ENCODE measurements around the gene TOMM6.

TOMM6 gene

DNA sequence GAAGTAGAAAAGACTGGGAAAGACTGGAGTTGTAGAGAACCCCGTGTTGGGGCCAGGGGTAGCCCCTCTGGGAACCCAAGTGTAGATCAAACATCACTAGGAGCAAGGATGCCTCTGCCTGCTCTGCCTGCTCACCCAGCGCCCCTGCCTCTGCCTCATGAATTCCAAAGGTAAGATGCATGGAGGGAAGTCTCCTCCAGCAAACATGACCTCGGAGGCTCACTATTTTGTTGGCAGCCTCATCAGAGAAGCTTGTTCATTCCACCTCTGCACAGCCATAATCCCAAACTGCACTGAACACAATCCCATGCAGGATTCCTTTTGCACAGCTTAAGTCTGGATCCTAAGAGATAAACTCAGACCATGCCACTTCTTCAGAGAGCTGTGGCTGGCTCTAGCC is 12.7 kb upstream of the TOMM6 start:
- no peak overlapping the region for H3K4me3 Mint-ChIP-seq
- peaks cover 7% of the 10 kb centered on the region for H3K4me1 Mint-ChIP-seq (ENCODE audit: low read depth)
- H3K27ac Mint-ChIP-seq, result no peak overlapping the region
- no peak for DNase-seq
- H3K27me3 Mint-ChIP-seq, result no peaks in the 10 kb centered on the region
- no peaks in the 10 kb centered on the region for H3K9me3 Mint-ChIP-seq
- peaks cover 57% of the 10 kb centered on the region for H3K36me3 Mint-ChIP-seq (ENCODE audit: low read depth)

GRCh38 chr6:41775293-41775882 is 12.1 kb upstream of the TOMM6 start:
- Mint-ChIP-seq H3K4me1 (ENCODE audit: low read depth) (peaks cover 9% of the 10 kb centered on the region), H3K27ac (no peak overlapping the region), H3K9me3 (no peaks in the 10 kb centered on the region), H3K27me3 (no peaks in the 10 kb centered on the region), H3K4me3 (no peak overlapping the region), H3K36me3 (ENCODE audit: low read depth) (peaks cover 56% of the 10 kb centered on the region)
- DNase-seq, result no peak

DNA sequence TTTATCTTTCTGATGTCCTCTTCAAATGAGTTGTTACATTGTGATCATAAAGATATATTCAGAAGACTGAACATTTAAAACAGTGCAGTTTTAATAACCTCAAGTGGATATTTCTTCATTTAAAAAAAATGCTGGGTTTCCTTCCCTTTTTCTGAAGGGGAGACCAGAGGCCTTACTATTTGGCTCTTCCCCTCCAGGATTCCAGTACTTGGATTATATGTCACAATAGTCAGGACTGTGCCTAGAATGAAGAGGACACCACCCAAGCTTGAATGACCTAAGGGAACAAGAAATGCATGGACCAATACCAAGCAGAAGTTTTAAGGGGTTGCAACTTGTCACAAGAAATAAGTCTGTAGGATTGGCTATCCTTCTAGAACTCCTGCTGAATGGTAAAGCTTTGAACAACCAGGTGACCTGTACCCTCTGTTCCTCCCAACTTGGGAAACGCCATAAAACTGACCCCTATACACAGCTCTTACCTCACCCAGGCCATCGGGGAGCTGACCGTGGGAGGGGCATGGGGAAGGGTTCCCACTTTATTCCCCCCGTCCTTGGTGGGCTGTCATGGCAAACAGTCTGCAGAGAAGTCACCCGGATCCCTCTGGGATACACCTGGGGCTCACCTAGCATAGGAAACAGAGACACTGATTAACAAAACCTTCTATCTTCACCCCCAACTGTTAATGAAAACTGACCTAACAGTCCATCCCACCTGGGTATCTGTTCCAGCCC is 9.8 kb upstream of the TOMM6 start:
- no peak overlapping the region for H3K27ac Mint-ChIP-seq
- no peaks in the 10 kb centered on the region for H3K9me3 Mint-ChIP-seq
- H3K36me3 Mint-ChIP-seq (ENCODE audit: low read depth), result peaks cover 34% of the 10 kb centered on the region
- peaks cover 10% of the 10 kb centered on the region for H3K27me3 Mint-ChIP-seq
- peaks cover 14% of the 10 kb centered on the region for H3K4me1 Mint-ChIP-seq (ENCODE audit: low read depth)
- no peak overlapping the region for H3K4me3 Mint-ChIP-seq
- DNase-seq, result no peak

- Mint-ChIP-seq H3K9me3 (no peaks in the 10 kb centered on the region), H3K36me3 (ENCODE audit: low read depth) (peaks cover 31% of the 10 kb centered on the region), H3K27me3 (peaks cover 10% of the 10 kb centered on the region), H3K4me3 (peak overlapping the region; percentile 89), H3K4me1 (ENCODE audit: low read depth) (peaks cover 14% of the 10 kb centered on the region), H3K27ac (peak overlapping the region; percentile 84)
- DNase-seq, result no peak
Measured at GRCh38 chr6:41778895-41779294, 8.6 kb upstream of the TOMM6 start.

GRCh38 chr6:41779336-41779735 is 8.2 kb upstream of the TOMM6 start:
- H3K27ac Mint-ChIP-seq, result peak overlapping the region; percentile 84
- peaks cover 14% of the 10 kb centered on the region for H3K4me1 Mint-ChIP-seq (ENCODE audit: low read depth)
- no peaks in the 10 kb centered on the region for H3K9me3 Mint-ChIP-seq
- peaks cover 10% of the 10 kb centered on the region for H3K27me3 Mint-ChIP-seq
- peaks cover 27% of the 10 kb centered on the region for H3K36me3 Mint-ChIP-seq (ENCODE audit: low read depth)
- no peak for DNase-seq
- peak overlapping the region; percentile 89 for H3K4me3 Mint-ChIP-seq

GRCh38 chr6:41779788-41780550 is 7.5 kb upstream of the TOMM6 start, which contains the start of gene FRS3:
TSS of gene FRS3 (minus strand) at chr6:41779900. CDS start at chr6:41776987, 2,913 bp downstream.
- Mint-ChIP-seq H3K27me3 (peaks cover 10% of the 10 kb centered on the region), H3K4me1 (ENCODE audit: low read depth) (peaks cover 14% of the 10 kb centered on the region), H3K4me3 (peak within 1 kb of the TSS; percentile 89), H3K36me3 (ENCODE audit: low read depth) (peaks cover 21% of the 10 kb centered on the region), H3K9me3 (no peaks in the 10 kb centered on the region), H3K27ac (peak within 1 kb of the TSS; percentile 84)
- DNase-seq, result peak; percentile 100

DNA sequence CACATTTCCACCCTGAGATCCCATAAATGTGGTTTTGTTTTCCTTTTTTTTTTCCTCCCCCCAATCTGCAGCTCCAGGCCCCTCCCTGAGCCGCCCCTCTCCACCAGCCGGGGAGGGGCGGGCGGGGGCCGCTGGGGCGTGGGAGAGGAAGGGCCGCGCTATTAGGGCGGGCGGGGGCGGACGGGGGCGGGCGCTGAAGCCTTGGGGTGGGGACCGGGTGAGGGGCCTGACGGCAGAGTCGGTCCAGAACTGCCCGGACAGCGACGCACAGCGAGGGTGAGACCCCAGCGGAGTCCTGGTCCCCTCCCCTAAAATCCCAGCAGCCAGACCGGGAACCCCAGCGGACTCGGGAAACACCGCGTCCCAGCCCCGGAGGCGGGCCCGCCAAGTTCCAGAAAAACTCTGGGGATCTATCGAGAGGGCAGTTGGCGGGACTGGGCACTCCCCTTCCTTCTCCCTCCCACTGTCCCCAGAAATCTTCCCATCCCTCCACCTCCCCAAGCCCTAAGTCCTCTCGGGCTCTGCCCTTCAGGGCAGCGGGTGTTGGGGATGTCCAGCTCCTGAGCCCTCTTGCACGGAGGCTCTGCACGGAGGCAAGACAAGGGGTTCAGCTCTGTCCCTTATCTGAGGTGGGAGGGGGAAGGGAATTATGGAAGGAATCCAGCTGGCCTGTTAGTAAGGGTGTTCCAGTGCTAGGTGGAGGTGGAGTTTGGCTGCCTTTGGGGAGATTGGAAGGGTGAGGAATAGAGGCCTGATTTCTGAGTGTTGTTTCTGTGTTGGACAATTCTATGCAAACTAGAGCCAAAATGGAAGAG is 6.7 kb upstream of the TOMM6 start, which contains the start of gene PRICKLE4:
PRICKLE4 (plus strand) TSS at position 232 of the 815 bp plus-strand sequence. CDS start 2,692 bp downstream, outside the sequence.
- Mint-ChIP-seq H3K27me3 (peaks cover 10% of the 10 kb centered on the region), H3K27ac (peak within 1 kb of the TSS; percentile 82), H3K4me1 (ENCODE audit: low read depth) (peaks cover 15% of the 10 kb centered on the region), H3K4me3 (peak within 1 kb of the TSS; percentile 85), H3K36me3 (ENCODE audit: low read depth) (peaks cover 13% of the 10 kb centered on the region), H3K9me3 (no peaks in the 10 kb centered on the region)
- DNase-seq, result peak; percentile 37

GRCh38 chr6:41781366-41781730 is 6.1 kb upstream of the TOMM6 start:
- Mint-ChIP-seq H3K27me3 (peaks cover 10% of the 10 kb centered on the region), H3K36me3 (ENCODE audit: low read depth) (peaks cover 11% of the 10 kb centered on the region), H3K4me3 (peak overlapping the region; percentile 85), H3K4me1 (ENCODE audit: low read depth) (peaks cover 19% of the 10 kb centered on the region), H3K27ac (no peak overlapping the region), H3K9me3 (no peaks in the 10 kb centered on the region)
- no peak for DNase-seq

- H3K4me3 Mint-ChIP-seq, result no peak overlapping the region
- H3K4me1 Mint-ChIP-seq (ENCODE audit: low read depth), result peaks cover 17% of the 10 kb centered on the region
- H3K27me3 Mint-ChIP-seq, result peaks cover 10% of the 10 kb centered on the region
- DNase-seq, result no peak
- H3K36me3 Mint-ChIP-seq (ENCODE audit: low read depth), result peaks cover 19% of the 10 kb centered on the region
- no peaks in the 10 kb centered on the region for H3K9me3 Mint-ChIP-seq
- no peak overlapping the region for H3K27ac Mint-ChIP-seq
Measured at GRCh38 chr6:41783106-41783780, 4.3 kb upstream of the TOMM6 start.

DNA sequence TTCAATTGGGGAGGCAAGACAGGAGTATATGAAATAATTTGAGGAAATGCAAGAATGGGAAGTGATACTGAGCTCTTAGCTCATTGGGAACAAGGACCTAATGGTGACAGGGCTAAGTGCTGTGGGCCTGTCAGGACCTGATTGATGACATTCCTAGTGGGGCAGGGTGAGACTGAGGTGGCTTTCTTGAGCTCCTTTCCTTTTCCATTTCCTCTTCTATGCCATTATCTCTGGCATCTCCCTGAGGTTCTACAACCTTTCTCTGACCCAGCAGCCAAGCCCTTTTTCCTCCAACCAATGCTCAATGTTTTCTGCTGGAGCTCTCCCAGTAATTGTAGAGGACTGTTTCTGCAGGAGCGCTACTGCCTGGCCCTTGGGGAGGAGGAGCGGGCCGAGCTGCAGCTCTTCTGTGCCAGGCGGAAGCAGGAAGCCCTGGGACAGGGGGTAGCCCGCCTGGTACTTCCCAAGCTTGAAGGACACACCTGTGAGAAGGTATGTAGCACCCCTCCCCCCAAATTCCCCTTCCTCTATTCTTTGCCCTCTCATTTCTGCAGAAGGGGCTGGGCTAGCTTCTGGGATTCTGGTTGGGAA is 2.8 kb upstream of the TOMM6 start:
- H3K27ac Mint-ChIP-seq, result no peak overlapping the region
- H3K4me3 Mint-ChIP-seq, result peak overlapping the region; percentile 41
- peaks cover 21% of the 10 kb centered on the region for H3K4me1 Mint-ChIP-seq (ENCODE audit: low read depth)
- H3K9me3 Mint-ChIP-seq, result no peaks in the 10 kb centered on the region
- peaks cover 30% of the 10 kb centered on the region for H3K36me3 Mint-ChIP-seq (ENCODE audit: low read depth)
- H3K27me3 Mint-ChIP-seq, result peaks cover 10% of the 10 kb centered on the region
- no peak for DNase-seq

- peaks cover 25% of the 10 kb centered on the region for H3K4me1 Mint-ChIP-seq (ENCODE audit: low read depth)
- no peak overlapping the region for H3K27ac Mint-ChIP-seq
- H3K27me3 Mint-ChIP-seq, result peaks cover 10% of the 10 kb centered on the region
- H3K36me3 Mint-ChIP-seq (ENCODE audit: low read depth), result peaks cover 34% of the 10 kb centered on the region
- peak overlapping the region; percentile 97 for H3K4me3 Mint-ChIP-seq
- H3K9me3 Mint-ChIP-seq, result no peaks in the 10 kb centered on the region
- no peak for DNase-seq
Measured at GRCh38 chr6:41785254-41785653, 2.2 kb upstream of the TOMM6 start.

- Mint-ChIP-seq H3K27ac (peak overlapping the region; percentile 52), H3K27me3 (peaks cover 10% of the 10 kb centered on the region)
- no peak for DNase-seq
Measured at GRCh38 chr6:41785689-41786450, 1.6 kb upstream of the TOMM6 start.

More at GRCh38 chr6:41785689-41786450, 1.6 kb upstream of the TOMM6 start:
- Mint-ChIP-seq H3K9me3 (no peaks in the 10 kb centered on the region), H3K36me3 (ENCODE audit: low read depth) (peaks cover 40% of the 10 kb centered on the region), H3K4me3 (peak overlapping the region; percentile 97), H3K4me1 (ENCODE audit: low read depth) (peaks cover 27% of the 10 kb centered on the region)
